GM13977 (cell line): ENCODE results near the gene CDON.

Experiments
- DNase-seq: peaks from one replicate; pipeline ENCODE4 v3.0.0; 2012; ENCODE audit warnings: low spot score
- in situ Hi-C: fragments of 300-500 bp; cut with MboI; formaldehyde crosslinking; loops from one replicate; pipeline ENCODE4 v1.12.0; 2022; ENCODE audit warnings: low sequenced_read_pairs, low pct_unique_long_range_greater_than_20kb, mixed read lengths, inconsistent platforms; ENCODE audit not compliant: unreplicated experiment
- TF ChIP-seq, protein P1 (sequence below): IDR thresholded peaks from 2 replicates; pipeline ENCODE4 v1.5.1; 2012; ENCODE audit warnings: mild to moderate bottlenecking, control low read depth; ENCODE audit not compliant: insufficient read depth; ENCODE audit errors: extremely low read depth, missing control alignments

CDON gene

GRCh38 chr11:126100716-126101115, 38.0 kb upstream of the CDON start:
- no peak for DNase-seq
- in situ Hi-C loops: no loop called here
- TF ChIP-seq, protein P1, sequence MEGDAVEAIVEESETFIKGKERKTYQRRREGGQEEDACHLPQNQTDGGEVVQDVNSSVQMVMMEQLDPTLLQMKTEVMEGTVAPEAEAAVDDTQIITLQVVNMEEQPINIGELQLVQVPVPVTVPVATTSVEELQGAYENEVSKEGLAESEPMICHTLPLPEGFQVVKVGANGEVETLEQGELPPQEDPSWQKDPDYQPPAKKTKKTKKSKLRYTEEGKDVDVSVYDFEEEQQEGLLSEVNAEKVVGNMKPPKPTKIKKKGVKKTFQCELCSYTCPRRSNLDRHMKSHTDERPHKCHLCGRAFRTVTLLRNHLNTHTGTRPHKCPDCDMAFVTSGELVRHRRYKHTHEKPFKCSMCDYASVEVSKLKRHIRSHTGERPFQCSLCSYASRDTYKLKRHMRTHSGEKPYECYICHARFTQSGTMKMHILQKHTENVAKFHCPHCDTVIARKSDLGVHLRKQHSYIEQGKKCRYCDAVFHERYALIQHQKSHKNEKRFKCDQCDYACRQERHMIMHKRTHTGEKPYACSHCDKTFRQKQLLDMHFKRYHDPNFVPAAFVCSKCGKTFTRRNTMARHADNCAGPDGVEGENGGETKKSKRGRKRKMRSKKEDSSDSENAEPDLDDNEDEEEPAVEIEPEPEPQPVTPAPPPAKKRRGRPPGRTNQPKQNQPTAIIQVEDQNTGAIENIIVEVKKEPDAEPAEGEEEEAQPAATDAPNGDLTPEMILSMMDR: no peak

- DNase-seq: no peak
- TF ChIP-seq, protein P1: no peak
- in situ Hi-C loops: no loop called here
These were observed 35.6 kb upstream of the CDON start for GRCh38 chr11:126098204-126098769.

GRCh38 chr11:126095745-126096144, 33.1 kb upstream of the CDON start:
- TF ChIP-seq, protein P1: no peak
- DNase-seq: no peak
- in situ Hi-C loops: no loop called here

- TF ChIP-seq, protein P1: no peak
- DNase-seq: no peak
- in situ Hi-C loops: no loop called here
These were observed 27.8 kb upstream of the CDON start for GRCh38 chr11:126090452-126090851.

GRCh38 chr11:126088999-126089398, 26.3 kb upstream of the CDON start:
- in situ Hi-C loops: no loop called here
- TF ChIP-seq, protein P1: no peak
- DNase-seq: no peak

GRCh38 chr11:126086248-126086647, 23.6 kb upstream of the CDON start:
- in situ Hi-C loops: no loop called here
- TF ChIP-seq, protein P1: no peak
- DNase-seq: no peak

GRCh38 chr11:126084608-126084912, 21.9 kb upstream of the CDON start:
- in situ Hi-C loops: no loop called here
- no peak for DNase-seq
- TF ChIP-seq, protein P1: no peak
